Testis (tissue), 3 donors: ENCODE results near the gene CCDC124. TPM values are rescaled to one million over a fixed set of nuclear protein-coding genes. Genes with fewer than 3 reads are reported as not detected.
"Not testable (repeated sequence)": the region's sequence is repeated elsewhere in the genome, so short reads cannot be mapped to it uniquely, and the experiment has no call there.

ENCODE experiments used
- DNase-seq: peaks from one replicate; pipeline ENCODE4 v3.0.0-alpha.2; 2019
- H3K27ac ChIP-seq, 2 donors: fragments of 200-600 bp; sonication (generic); one replicate each; pipeline ENCODE4 v1.5.1; 2019
- H3K27me3 ChIP-seq: fragments of 200-600 bp; sonication (generic); one replicate; pipeline ENCODE4 v1.5.1; 2019
- H3K36me3 ChIP-seq: fragments of 200-600 bp; sonication (generic); one replicate; pipeline ENCODE4 v1.5.1; 2017; ENCODE audit warnings: low read depth; ENCODE audit errors: missing control alignments
- H3K4me1 ChIP-seq: fragments of 200-600 bp; sonication (generic); one replicate; pipeline ENCODE4 v1.5.1; 2019
- H3K4me3 ChIP-seq, 2 donors: fragments of 200-600 bp; sonication (generic); one replicate each; pipeline ENCODE4 v1.5.1; 2017 to 2019
- H3K9me3 ChIP-seq: fragments of 200-600 bp; sonication (generic); one replicate; pipeline ENCODE4 v1.5.1; 2017
- POLR2A ChIP-seq: fragments of 450-650 bp; IDR thresholded peaks from one replicate; pipeline ENCODE4 v1.6.1; 2017; ENCODE audit warnings: antibody characterized with exemption, mild to moderate bottlenecking, moderate library complexity
- WGBS, 2 donors: methylation state at CpG; one replicate each; pipeline ENCODE4 v1.1.5; 2018; 5-methylcytosine and 5-hydroxymethylcytosine counted together
- intact Hi-C: fragments of 100-400 bp; cut with DNase I; formaldehyde crosslinking; loops from one replicate; pipeline ENCODE4 v1.15.1; 2023; ENCODE audit warnings: low total_unique reads
- polyA plus RNA-seq: library from polyadenylated mRNA; stranded (reverse); fragments of 350-450 nt; fragmentation: Illumina TruSeq; extraction: RNeasy Lipid Tissue Mini Kit (QIAGEN cat#74804); gene quantifications from one replicate; pipeline ENCODE4 v1.2.3, GENCODE V29; 2014; ENCODE audit warnings: low read depth, low replicate concordance; ENCODE audit not compliant: insufficient read depth
- total RNA-seq, 2 donors: library from RNA; depleted of rRNA; stranded (reverse); fragments of >200 nt; gene quantifications; one replicate each; pipeline ENCODE4 v1.2.3, GENCODE V29; 2016
- TF ChIP-seq, protein P1 (sequence below), 3 experiments: fragments of 450-650 bp in 2 of 3; fragments of 200-600 bp in 1 of 3; sonication (generic) in 1 of 3; IDR thresholded peaks; one replicate each; pipeline ENCODE4 v1.5.1; 2016 to 2019; ENCODE audit warnings: antibody characterized with exemption in 3 of 3, mild to moderate bottlenecking in 2 of 3, moderate library complexity in 1 of 3

CCDC124 gene
- total and polyA plus RNA-seq, 3 donors from 2014 or later, result 51.5 to 75.0 (median 69.5) TPM

DNA sequence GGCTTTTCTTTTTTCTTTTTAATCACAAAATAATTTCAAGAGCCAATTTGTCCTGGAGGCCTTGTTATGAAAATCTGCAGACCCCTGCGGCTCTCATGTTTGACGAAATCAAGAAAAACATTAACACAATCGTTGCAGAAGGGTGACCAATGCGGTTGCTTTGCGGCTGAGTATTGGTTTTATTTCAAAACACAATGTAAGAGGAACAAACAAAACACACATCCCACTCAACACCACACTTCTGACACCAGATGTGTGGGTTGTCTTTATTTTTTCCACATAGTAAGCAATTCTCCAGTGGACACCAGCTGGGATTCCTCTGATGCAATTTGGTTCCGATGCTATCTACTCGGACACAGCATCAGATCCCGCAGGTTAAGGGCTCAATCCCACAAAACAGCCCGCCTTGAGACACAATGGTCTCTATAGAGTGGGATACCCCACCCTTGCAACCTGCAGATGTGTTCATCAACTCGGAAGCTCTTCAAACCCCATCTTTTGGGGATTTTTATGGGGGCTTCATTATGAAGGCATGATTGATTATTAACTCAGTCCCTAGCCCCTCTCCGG, 21.9 kb upstream of the CCDC124 start:
- Histone ChIP-seq H3K27me3 (no peaks in the 10 kb centered on the region), H3K4me1 (no peaks in the 10 kb centered on the region), H3K9me3 (no peaks in the 10 kb centered on the region), H3K36me3 (no peaks in the 10 kb centered on the region), H3K27ac (no peak overlapping the region), H3K4me3 (no peak overlapping the region)
- WGBS, 2 donors, result 81 to 87% methylated on average over 11 of the region's 11 CpGs
- TF ChIP-seq, protein P1, sequence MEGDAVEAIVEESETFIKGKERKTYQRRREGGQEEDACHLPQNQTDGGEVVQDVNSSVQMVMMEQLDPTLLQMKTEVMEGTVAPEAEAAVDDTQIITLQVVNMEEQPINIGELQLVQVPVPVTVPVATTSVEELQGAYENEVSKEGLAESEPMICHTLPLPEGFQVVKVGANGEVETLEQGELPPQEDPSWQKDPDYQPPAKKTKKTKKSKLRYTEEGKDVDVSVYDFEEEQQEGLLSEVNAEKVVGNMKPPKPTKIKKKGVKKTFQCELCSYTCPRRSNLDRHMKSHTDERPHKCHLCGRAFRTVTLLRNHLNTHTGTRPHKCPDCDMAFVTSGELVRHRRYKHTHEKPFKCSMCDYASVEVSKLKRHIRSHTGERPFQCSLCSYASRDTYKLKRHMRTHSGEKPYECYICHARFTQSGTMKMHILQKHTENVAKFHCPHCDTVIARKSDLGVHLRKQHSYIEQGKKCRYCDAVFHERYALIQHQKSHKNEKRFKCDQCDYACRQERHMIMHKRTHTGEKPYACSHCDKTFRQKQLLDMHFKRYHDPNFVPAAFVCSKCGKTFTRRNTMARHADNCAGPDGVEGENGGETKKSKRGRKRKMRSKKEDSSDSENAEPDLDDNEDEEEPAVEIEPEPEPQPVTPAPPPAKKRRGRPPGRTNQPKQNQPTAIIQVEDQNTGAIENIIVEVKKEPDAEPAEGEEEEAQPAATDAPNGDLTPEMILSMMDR (IDR thresholded peaks at IDR 0.05), result no peak
- no peak for TF ChIP-seq POLR2A
- DNase-seq, result no peak
- intact Hi-C loops, result no loop called here

DNA sequence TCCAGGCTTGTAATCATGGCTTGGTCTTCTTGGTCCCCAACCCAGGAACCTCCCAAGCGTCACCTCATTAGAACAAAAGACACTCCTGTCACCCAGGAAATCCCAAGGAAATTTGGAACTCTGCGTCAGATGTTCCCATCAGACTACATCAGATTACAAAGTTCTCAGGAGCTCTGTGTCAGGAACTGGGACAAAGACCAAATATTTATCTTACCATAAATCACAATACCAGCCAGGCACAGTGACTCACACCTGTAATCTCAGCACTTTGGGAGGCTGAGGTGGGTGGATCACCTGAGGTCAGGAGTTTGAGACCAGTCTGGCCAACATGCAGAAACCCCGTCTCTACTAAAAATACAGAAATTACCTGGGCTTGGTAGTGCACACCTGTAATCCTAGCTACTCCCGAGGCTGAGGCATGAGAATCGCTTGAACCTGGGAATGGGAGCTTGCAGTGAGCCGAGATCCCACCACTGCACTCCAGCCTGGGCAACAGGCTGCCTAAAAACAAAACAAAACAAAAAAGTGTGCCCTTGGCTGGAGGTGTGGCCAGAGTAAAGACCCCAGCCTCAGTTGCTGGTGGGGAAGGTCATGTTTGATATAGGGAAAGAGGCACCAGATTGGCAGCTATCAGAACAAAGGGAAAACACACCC, 16.7 kb upstream of the CCDC124 start:
- Histone ChIP-seq H3K36me3 (no peaks in the 10 kb centered on the region), H3K4me3 (no peak overlapping the region), H3K9me3 (no peaks in the 10 kb centered on the region), H3K27me3 (no peaks in the 10 kb centered on the region), H3K4me1 (no peaks in the 10 kb centered on the region), H3K27ac (no peak overlapping the region)
- 91% methylated on average over 6 of the region's 6 CpGs for WGBS, 2 donors
- no peak for DNase-seq
- TF ChIP-seq POLR2A, result no peak
- TF ChIP-seq, protein P1 (IDR thresholded peaks at IDR 0.05), result no peak
- intact Hi-C loops, result no loop called here

DNA sequence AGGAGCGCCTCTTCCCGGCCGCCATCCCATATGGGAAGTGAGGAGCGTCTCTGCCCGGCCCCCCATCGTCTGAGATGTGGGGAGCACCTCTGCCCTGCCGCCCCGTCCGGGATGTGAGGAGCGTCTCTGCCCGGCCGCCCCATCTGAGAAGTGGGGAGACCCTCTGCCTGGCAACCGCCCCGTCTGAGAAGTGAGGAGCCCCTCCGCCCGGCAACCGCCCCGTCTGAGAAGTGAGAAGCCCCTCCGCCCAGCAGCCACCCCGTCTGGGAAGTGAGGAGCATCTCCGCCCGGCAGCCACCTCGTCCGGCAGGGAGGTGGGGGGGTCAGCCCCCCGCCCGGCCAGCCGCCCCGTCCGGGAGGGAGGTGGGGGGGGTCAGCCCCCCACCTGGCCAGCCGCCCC, 14.7 kb upstream of the CCDC124 start:
- H3K36me3 ChIP-seq, intact Hi-C loops, DNase-seq, H3K27me3 ChIP-seq, H3K4me3 ChIP-seq, H3K9me3 ChIP-seq, H3K27ac ChIP-seq, H3K4me1 ChIP-seq: not testable (repeated sequence)
- 81 to 83% methylated on average over 3 to 12 of the region's 30 CpGs for WGBS, 2 donors

DNA sequence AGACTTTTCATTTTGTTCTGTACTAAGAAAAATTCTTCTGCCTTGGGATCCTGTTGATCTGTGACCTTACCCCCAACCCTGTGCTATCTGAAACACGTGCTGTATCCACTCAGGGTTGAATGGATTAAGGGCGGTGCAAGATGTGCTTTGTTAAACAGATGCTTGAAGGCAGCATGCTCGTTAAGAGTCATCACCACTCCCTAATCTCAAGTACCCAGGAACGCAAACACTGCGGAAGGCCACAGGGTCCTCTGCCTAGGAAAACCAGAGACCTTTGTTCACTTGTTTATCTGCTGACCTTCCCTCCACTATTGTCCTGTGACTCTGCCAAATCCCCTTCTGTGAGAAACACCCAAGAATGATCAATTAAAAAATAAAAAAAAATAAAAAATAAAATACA, 13.7 kb upstream of the CCDC124 start:
- WGBS, 2 donors, result 52% methylated on average over 5 of the region's 5 CpGs
- H3K4me3 ChIP-seq, DNase-seq, H3K27ac ChIP-seq, H3K9me3 ChIP-seq, H3K27me3 ChIP-seq, H3K4me1 ChIP-seq, H3K36me3 ChIP-seq, intact Hi-C loops: not testable (repeated sequence)

DNA sequence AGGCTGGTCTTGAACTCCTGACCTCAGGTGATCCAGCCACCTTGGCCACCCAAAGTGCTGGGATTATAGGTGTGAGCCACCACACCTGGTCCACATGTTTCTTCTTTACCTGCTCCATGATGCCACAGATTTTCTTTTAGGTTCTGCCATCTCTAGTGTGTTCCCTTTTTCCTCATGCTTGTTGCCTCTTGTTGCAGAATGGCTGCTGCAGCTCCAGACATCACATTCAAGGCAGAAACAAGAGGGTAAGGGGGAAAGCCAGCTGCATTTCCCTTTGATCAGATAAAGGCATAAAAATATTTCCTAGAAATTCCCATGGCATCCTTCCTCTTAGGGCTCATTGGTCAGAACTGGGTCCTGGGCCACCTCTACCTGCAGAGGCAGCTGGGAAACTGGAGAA, 12.3 kb upstream of the CCDC124 start:
- no peaks in the 10 kb centered on the region for H3K9me3 ChIP-seq
- H3K27me3 ChIP-seq, result no peaks in the 10 kb centered on the region
- no peak for DNase-seq
- H3K36me3 ChIP-seq, result no peaks in the 10 kb centered on the region
- no peaks in the 10 kb centered on the region for H3K4me1 ChIP-seq
- intact Hi-C loops, result no loop called here
- no peak for TF ChIP-seq POLR2A
- TF ChIP-seq, protein P1 (IDR thresholded peaks at IDR 0.05), result no peak
- H3K27ac ChIP-seq, result no peak overlapping the region
- no peak overlapping the region for H3K4me3 ChIP-seq

DNA sequence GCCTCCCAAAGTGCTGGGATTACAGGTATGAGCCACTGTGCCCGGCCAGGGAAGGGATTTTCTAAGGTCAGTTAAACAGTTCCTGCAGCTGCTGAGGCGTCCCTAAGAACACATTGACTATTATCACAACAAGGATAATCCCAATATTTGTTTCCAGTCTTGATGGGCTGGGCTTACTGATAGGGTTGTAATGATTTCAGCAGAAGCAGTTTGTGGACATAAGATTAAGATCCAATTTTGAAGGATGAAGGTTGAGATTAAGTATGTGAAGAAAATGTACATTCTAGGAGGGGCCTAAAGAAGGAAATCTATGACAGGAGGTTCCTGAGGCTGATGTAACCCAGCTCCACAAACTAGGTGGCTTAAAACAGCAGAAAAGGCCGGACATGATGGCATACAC, 10.7 kb upstream of the CCDC124 start:
- Histone ChIP-seq H3K9me3 (no peaks in the 10 kb centered on the region), H3K36me3 (no peaks in the 10 kb centered on the region), H3K27ac (no peak overlapping the region), H3K4me1 (no peaks in the 10 kb centered on the region), H3K4me3 (no peak overlapping the region), H3K27me3 (no peaks in the 10 kb centered on the region)
- no peak for DNase-seq
- 77 to 84% methylated on average over 3 of the region's 3 CpGs for WGBS, 2 donors
- TF ChIP-seq, protein P1 (IDR thresholded peaks at IDR 0.05), result no peak
- TF ChIP-seq POLR2A, result no peak
- intact Hi-C loops, result no loop called here
